ENCODE results near the gene TEAD1.

GRCh38 chr11:12966002-12966401 is 291.8 kb downstream of the TEAD1 start:
- no peak for TF ChIP-seq NFE2L2 (conservative IDR thresholded peaks at IDR 0.05; ENCODE audit: low read length)
- TF ChIP-seq, protein P1, sequence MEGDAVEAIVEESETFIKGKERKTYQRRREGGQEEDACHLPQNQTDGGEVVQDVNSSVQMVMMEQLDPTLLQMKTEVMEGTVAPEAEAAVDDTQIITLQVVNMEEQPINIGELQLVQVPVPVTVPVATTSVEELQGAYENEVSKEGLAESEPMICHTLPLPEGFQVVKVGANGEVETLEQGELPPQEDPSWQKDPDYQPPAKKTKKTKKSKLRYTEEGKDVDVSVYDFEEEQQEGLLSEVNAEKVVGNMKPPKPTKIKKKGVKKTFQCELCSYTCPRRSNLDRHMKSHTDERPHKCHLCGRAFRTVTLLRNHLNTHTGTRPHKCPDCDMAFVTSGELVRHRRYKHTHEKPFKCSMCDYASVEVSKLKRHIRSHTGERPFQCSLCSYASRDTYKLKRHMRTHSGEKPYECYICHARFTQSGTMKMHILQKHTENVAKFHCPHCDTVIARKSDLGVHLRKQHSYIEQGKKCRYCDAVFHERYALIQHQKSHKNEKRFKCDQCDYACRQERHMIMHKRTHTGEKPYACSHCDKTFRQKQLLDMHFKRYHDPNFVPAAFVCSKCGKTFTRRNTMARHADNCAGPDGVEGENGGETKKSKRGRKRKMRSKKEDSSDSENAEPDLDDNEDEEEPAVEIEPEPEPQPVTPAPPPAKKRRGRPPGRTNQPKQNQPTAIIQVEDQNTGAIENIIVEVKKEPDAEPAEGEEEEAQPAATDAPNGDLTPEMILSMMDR (IDR thresholded peaks at IDR 0.05): no peak
- TF ChIP-seq HDAC2 (IDR thresholded peaks at IDR 0.05): no peak
- TF ChIP-seq HOXB5 (CRISPR knock-in tag; IDR thresholded peaks at IDR 0.05): no peak
- no peak for TF ChIP-seq REST (IDR thresholded peaks at IDR 0.05)
- TF ChIP-seq POLR2A (IDR thresholded peaks at IDR 0.05; ENCODE audit: low read length): no peak
- no peak for TF ChIP-seq RAD21 (conservative IDR thresholded peaks at IDR 0.05 in 1 of 2, IDR thresholded peaks at IDR 0.05 in 1 of 2)
- no peak for TF ChIP-seq SREBF2 (IDR thresholded peaks at IDR 0.05)
- TF ChIP-seq KDM5A (IDR thresholded peaks at IDR 0.05): no peak
- TF ChIP-seq ZFP36 (IDR thresholded peaks at IDR 0.05; ENCODE audit: borderline replicate concordance, partially characterized antibody): no peak
- TF ChIP-seq, protein P2, sequence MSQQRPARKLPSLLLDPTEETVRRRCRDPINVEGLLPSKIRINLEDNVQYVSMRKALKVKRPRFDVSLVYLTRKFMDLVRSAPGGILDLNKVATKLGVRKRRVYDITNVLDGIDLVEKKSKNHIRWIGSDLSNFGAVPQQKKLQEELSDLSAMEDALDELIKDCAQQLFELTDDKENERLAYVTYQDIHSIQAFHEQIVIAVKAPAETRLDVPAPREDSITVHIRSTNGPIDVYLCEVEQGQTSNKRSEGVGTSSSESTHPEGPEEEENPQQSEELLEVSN (IDR thresholded peaks at IDR 0.05; ENCODE audit: borderline replicate concordance, low read depth): no peak
- no peak for TF ChIP-seq RNF2 (IDR thresholded peaks at IDR 0.05; ENCODE audit: borderline replicate concordance, low read depth)

Measured in A549 (cell line).